Duodenal mucosa (tissue), 2 donors: ENCODE results near the gene LEO1.
"Not testable (repeated sequence)": the region's sequence is repeated elsewhere in the genome, so short reads cannot be mapped to it uniquely, and the experiment has no call there.

Experiments
- H3K27ac ChIP-seq: one replicate; pipeline ENCODE4 v1.7.0; 2013; ENCODE audit warnings: low read depth, low read length
- H3K27me3 ChIP-seq, 2 donors: one replicate each; pipeline ENCODE4 v1.7.0; 2013; ENCODE audit warnings: low read length in 2 of 2, control low read depth in 1 of 2; ENCODE audit not compliant: insufficient read depth in 2 of 2, control insufficient read depth in 1 of 2
- H3K36me3 ChIP-seq, 2 donors: one replicate each; pipeline ENCODE4 v1.7.0; 2013; ENCODE audit warnings: low read length in 2 of 2, control low read depth in 1 of 2; ENCODE audit not compliant: insufficient read depth in 2 of 2, control insufficient read depth in 1 of 2
- H3K4me1 ChIP-seq, 2 donors: one replicate each; pipeline ENCODE4 v1.7.0; 2013; ENCODE audit warnings: low read length in 2 of 2, control low read depth in 1 of 2; ENCODE audit not compliant: insufficient read depth in 2 of 2, control insufficient read depth in 1 of 2
- H3K4me3 ChIP-seq, 2 donors: one replicate each; pipeline ENCODE4 v1.7.0; 2013; ENCODE audit warnings: low read length in 2 of 2, low read depth in 1 of 2
- H3K9ac ChIP-seq, 2 donors: one replicate each; pipeline ENCODE4 v1.7.0; 2013; ENCODE audit warnings: low read length in 2 of 2, low read depth in 1 of 2
- H3K9me3 ChIP-seq, 2 donors: one replicate each; pipeline ENCODE4 v1.7.0; 2013; ENCODE audit warnings: low read length in 2 of 2, control low read depth in 1 of 2; ENCODE audit not compliant: control insufficient read depth in 1 of 2

Gene LEO1

DNA sequence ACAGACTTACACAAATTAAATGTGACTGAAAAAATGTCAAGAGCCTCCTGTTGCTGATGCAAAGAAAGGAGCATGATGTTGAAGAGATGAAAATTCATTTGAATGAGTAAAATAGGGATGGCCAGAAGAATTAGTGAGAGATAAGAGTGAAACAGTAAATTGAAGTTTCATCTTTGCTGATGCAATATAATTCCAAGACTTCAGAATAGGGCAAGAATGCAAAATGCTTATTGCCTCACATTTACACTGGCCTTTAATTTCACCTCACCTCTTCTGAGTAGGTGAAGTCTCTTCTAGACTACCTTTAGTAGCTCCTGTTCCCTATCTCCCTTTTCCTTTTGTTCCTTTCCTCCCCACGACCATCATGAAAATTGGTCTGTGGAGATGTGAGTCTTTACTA is 32.1 kb upstream of the LEO1 start:
- Histone ChIP-seq H3K9ac (no peak overlapping the region), H3K36me3 (no peaks in the 10 kb centered on the region), H3K9me3 (no peaks in the 10 kb centered on the region), H3K4me1 (peaks cover 9 to 18% of the 10 kb centered on the region in 2 donors), H3K27me3 (no peaks in the 10 kb centered on the region), H3K27ac (no peak overlapping the region), H3K4me3 (no peak overlapping the region)

DNA sequence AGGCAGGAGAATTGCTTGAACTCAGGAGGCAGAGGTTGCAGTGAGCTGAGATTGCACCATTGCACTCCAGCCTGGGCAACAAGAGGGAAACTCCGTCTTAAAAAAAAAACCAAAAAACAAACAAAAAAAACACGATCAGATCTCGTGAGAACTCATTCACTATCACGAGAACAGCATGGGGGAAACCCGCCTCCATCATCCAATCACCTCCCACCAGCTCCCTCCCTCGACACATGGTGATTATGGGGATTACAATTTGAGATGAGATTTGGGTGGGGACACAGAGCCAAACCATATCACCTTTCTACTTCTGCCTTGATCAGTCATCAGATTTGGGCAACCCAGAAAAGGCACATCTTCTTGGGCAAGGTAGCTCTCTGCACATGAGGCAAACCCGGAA is 31.5 kb upstream of the LEO1 start:
- H3K27ac ChIP-seq, H3K27me3 ChIP-seq, H3K9ac ChIP-seq, H3K4me3 ChIP-seq, H3K9me3 ChIP-seq, H3K36me3 ChIP-seq: not testable (repeated sequence)
- peaks cover 9 to 15% of the 10 kb centered on the region in 2 donors for H3K4me1 ChIP-seq

DNA sequence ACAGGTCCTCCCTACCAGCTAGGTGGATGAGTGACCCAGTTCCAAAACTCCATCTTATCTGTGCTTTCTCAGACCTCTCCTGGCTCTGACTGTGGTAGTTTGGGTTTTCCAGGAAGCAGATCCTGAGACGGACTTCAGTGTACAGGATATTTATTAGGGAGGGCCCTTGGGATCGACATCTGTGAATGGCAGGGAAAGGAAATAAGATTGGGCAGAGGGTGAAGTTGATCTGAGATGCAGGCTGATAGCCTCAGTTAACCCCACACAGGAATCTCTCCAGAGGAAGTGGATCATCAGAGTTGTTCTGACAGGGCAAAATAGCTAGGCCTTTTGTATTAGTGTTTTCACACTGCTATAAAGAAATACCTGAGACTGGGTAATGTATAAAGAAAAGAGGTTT is 30.8 kb upstream of the LEO1 start:
- no peaks in the 10 kb centered on the region for H3K9me3 ChIP-seq
- no peaks in the 10 kb centered on the region for H3K27me3 ChIP-seq
- no peak overlapping the region for H3K27ac ChIP-seq
- no peak overlapping the region for H3K9ac ChIP-seq
- no peaks in the 10 kb centered on the region for H3K36me3 ChIP-seq
- H3K4me1 ChIP-seq, result peaks cover 9 to 15% of the 10 kb centered on the region in 2 donors
- no peak overlapping the region for H3K4me3 ChIP-seq

DNA sequence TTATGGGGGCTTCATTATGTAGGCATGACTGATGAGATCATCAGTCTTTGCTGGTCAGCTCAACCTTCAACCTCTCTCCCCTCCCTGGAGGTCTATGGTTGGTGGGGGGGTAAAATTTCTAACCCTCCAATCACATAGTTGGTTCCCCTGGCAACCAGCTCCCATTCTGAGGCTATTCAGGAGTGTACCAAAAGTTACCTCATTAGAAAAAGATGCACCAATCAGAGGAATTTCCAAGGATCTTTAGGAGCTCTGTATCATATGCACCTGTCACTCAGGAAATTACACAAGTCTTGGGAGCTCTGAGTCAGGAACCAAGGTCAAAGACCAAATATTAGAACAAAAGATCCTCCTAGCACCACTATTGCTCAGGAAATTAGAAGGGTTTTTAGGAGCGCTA is 21.4 kb upstream of the LEO1 start:
- H3K36me3 ChIP-seq, result no peaks in the 10 kb centered on the region
- H3K27ac ChIP-seq, result no peak overlapping the region
- no peaks in the 10 kb centered on the region for H3K27me3 ChIP-seq
- H3K9ac ChIP-seq, result no peak overlapping the region
- H3K4me1 ChIP-seq, result peaks cover 0 to 7% of the 10 kb centered on the region in 2 donors
- no peak overlapping the region for H3K4me3 ChIP-seq
- H3K9me3 ChIP-seq, result no peaks in the 10 kb centered on the region

DNA sequence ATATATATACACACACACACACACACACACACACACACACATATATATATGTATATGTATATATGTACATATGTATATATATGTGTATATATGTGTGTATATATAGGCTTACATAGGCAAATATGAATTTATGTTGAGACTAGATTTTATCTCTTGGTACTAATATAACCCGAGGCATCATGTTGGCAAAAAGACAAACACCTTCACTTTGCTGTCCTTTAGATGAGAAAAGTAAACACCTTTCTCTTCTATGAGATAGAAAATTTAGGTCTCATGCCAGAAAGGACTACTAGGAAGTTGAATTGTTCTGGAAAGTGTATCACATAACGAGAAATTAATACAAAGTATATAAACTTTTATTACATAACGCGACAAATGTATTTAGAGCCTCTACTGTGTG is 19.6 kb upstream of the LEO1 start:
- Histone ChIP-seq H3K9me3 (no peaks in the 10 kb centered on the region), H3K27me3 (no peaks in the 10 kb centered on the region), H3K4me3 (no peak overlapping the region), H3K4me1 (peaks cover 0 to 7% of the 10 kb centered on the region in 2 donors), H3K9ac (no peak overlapping the region), H3K27ac (no peak overlapping the region), H3K36me3 (no peaks in the 10 kb centered on the region)

DNA sequence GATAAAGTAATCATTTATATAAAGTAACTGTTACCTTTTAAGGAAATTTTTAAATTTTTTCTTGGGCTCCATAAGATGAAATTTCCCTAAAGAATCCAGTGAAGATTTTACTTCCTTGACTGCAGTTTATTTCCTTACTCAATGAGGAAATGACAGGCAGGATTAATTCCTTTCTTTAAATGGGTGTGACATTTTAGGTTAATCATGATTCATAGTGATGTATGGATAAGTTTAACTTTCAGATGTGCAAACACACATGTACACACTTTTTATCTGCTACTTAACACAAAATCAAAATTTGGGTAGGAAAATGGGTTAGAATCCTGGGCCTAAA is 11.2 kb upstream of the LEO1 start:
- no peak overlapping the region for H3K4me3 ChIP-seq
- H3K4me1 ChIP-seq, result peaks cover 14 to 15% of the 10 kb centered on the region in 2 donors
- H3K9ac ChIP-seq, result no peak overlapping the region
- H3K27me3 ChIP-seq, result no peaks in the 10 kb centered on the region
- no peaks in the 10 kb centered on the region for H3K36me3 ChIP-seq
- H3K9me3 ChIP-seq, result no peaks in the 10 kb centered on the region
- no peak overlapping the region for H3K27ac ChIP-seq

DNA sequence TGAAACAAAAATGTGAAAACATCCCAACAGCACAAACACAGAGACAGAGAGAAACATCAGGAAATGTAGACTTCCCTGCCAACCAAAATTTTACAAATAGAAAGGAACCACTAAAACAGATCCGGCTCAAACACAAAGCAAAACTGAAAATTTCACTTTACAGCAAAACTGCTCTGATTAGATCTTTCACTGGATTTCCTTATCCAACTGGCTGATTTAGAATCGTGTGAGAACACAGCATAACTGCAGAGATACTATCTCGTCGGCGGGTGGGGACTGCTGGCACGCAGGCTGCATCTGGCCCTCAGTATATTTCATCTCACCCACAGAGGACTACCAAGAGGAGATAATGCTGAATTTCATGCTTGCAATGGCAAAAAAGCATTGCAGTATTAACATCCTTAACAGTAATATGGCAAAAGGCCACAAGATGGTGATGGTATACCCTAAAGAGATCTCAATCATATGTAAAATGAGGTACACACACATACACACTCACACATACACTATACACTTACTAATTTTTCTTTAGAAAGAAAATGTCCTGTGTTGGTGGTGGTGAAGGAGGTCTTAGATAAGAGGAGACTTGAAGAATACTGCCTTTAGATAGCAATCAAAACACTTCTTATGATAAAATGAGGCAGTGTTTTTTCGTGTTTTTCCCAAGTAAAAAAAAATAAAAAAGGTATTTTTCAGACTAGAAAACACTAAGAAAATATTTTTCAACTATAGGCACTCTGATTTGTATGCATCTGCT is 10.6 kb upstream of the LEO1 start:
- Histone ChIP-seq H3K36me3 (no peaks in the 10 kb centered on the region), H3K27me3 (no peaks in the 10 kb centered on the region), H3K4me1 (peaks cover 14 to 15% of the 10 kb centered on the region in 2 donors), H3K9ac (peak overlapping the region; percentile 35 to 50), H3K9me3 (no peaks in the 10 kb centered on the region), H3K27ac (peak overlapping the region; percentile 64), H3K4me3 (peak overlapping the region; percentile 27 to 48)

DNA sequence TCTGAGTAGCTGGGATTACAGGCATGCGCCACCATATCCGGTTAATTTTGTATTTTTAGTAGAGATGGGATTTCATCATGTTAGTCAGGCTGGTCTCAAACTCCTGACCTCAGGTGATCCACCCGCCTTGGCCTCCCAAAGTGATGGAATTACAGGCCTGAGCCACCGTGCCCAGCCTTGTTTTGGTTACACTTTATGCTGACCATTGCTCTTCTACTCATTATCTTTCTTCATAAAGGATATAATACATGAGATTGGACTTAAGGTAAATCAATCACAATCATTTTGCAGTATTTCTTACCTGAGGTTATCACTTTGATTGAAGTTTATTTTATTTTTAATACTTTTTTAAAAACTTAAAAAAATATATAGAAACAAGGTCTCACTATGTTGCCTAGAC is 2.2 kb upstream of the LEO1 start:
- H3K4me1 ChIP-seq, result peaks cover 18% of the 10 kb centered on the region in 2 donors
- H3K36me3 ChIP-seq, result no peaks in the 10 kb centered on the region
- H3K9me3 ChIP-seq, result no peaks in the 10 kb centered on the region
- no peaks in the 10 kb centered on the region for H3K27me3 ChIP-seq
- H3K4me3 ChIP-seq, result no peak overlapping the region
- H3K9ac ChIP-seq, result no peak overlapping the region
- no peak overlapping the region for H3K27ac ChIP-seq

DNA sequence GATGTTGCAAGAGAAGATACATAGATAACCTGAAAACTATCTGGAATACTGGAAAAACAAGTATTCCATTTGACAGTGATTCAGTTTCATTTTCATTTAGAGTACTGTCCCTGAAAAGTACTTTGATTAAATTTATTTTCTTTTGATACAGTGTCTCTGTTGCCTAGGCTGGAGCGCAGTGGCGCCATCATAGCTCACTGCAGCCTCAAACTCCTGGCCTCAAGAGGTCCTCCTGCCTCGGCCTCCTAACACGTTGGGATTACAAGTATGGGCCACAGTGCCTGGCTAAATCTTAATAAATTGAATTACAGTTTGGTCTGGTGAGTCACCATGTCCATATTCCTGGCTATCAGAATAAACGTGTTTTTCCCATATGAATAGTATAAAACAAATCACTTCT is 1.6 kb upstream of the LEO1 start:
- Histone ChIP-seq H3K27me3 (no peaks in the 10 kb centered on the region), H3K4me3 (no peak overlapping the region), H3K9me3 (no peaks in the 10 kb centered on the region), H3K27ac (no peak overlapping the region), H3K36me3 (no peaks in the 10 kb centered on the region), H3K4me1 (peaks cover 18% of the 10 kb centered on the region in 2 donors), H3K9ac (no peak overlapping the region)

DNA sequence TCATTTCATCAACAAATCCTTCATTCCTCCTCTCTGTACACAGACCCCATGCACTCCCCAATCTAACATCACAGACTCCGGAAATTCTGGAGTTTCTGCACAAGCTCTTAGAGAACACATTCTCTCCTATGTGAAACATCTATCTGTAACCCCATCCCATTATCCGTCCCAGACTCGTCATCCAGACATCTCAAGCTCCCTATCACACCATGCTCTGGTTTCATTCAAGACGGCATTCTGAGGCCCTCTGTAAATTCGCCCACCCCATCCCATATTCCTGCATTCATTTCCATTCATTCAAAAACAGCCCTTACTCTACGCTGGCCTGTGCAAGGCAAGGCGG is 575 bp downstream of the LEO1 start:
- Histone ChIP-seq H3K9ac (peak overlapping the region; percentile 83 to 100), H3K4me3 (peak overlapping the region; percentile 98 to 100), H3K36me3 (peaks cover under 1 to 1% of the 10 kb centered on the region in 2 donors), H3K9me3 (peaks cover 0 to 6% of the 10 kb centered on the region in 2 donors), H3K27me3 (no peaks in the 10 kb centered on the region), H3K4me1 (peaks cover 18% of the 10 kb centered on the region in 2 donors), H3K27ac (no peak overlapping the region)
